WERI-Rb-1 (cell line): Measurements from ENCODE around the gene SLC6A3.

Experiments used
- DNase-seq: peaks from one replicate; pipeline ENCODE4 v3.0.0-alpha.2; 2020
- H3K27ac ChIP-seq: fragments of 250-450 bp; sonication (Bioruptor Pico); 2 replicates; pipeline ENCODE4 v1.5.1; 2020; ENCODE audit warnings: mild to moderate bottlenecking, moderate library complexity
- H3K27me3 ChIP-seq: fragments of 250-450 bp; sonication (Bioruptor Pico); 2 replicates; pipeline ENCODE4 v1.5.1; 2021; ENCODE audit warnings: mild to moderate bottlenecking, low read depth, moderate library complexity; ENCODE audit not compliant: insufficient read depth, severe bottlenecking
- H3K36me3 ChIP-seq: fragments of 250-450 bp; sonication (Bioruptor Pico); 2 replicates; pipeline ENCODE4 v1.5.1; 2020; ENCODE audit warnings: mild to moderate bottlenecking, moderate library complexity
- H3K4me3 ChIP-seq: 2 replicates; pipeline ENCODE4 v1.5.1; 2011; ENCODE audit warnings: low read depth, mild to moderate bottlenecking, control low read depth, low read length
- H3K9me3 ChIP-seq: fragments of 250-450 bp; sonication (Bioruptor Pico); 2 replicates; pipeline ENCODE4 v1.5.1; 2021; ENCODE audit warnings: mild to moderate bottlenecking, moderate library complexity; ENCODE audit not compliant: severe bottlenecking
- TF ChIP-seq, protein P1 (sequence below): IDR thresholded peaks from 2 replicates; pipeline ENCODE4 v1.5.1; 2011; ENCODE audit warnings: low read depth, mild to moderate bottlenecking, control low read depth, inconsistent platforms, low read length

Gene SLC6A3

GRCh38 chr5:1484730-1485578 is 39.7 kb upstream of the SLC6A3 start:
- no peak overlapping the region for H3K4me3 ChIP-seq
- TF ChIP-seq, protein P1, sequence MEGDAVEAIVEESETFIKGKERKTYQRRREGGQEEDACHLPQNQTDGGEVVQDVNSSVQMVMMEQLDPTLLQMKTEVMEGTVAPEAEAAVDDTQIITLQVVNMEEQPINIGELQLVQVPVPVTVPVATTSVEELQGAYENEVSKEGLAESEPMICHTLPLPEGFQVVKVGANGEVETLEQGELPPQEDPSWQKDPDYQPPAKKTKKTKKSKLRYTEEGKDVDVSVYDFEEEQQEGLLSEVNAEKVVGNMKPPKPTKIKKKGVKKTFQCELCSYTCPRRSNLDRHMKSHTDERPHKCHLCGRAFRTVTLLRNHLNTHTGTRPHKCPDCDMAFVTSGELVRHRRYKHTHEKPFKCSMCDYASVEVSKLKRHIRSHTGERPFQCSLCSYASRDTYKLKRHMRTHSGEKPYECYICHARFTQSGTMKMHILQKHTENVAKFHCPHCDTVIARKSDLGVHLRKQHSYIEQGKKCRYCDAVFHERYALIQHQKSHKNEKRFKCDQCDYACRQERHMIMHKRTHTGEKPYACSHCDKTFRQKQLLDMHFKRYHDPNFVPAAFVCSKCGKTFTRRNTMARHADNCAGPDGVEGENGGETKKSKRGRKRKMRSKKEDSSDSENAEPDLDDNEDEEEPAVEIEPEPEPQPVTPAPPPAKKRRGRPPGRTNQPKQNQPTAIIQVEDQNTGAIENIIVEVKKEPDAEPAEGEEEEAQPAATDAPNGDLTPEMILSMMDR = no peak
- peaks cover 59% of the 10 kb centered on the region for H3K36me3 ChIP-seq
- DNase-seq = no peak
- no peaks in the 10 kb centered on the region for H3K27me3 ChIP-seq
- no peaks in the 10 kb centered on the region for H3K9me3 ChIP-seq
- H3K27ac ChIP-seq = no peak overlapping the region

DNA sequence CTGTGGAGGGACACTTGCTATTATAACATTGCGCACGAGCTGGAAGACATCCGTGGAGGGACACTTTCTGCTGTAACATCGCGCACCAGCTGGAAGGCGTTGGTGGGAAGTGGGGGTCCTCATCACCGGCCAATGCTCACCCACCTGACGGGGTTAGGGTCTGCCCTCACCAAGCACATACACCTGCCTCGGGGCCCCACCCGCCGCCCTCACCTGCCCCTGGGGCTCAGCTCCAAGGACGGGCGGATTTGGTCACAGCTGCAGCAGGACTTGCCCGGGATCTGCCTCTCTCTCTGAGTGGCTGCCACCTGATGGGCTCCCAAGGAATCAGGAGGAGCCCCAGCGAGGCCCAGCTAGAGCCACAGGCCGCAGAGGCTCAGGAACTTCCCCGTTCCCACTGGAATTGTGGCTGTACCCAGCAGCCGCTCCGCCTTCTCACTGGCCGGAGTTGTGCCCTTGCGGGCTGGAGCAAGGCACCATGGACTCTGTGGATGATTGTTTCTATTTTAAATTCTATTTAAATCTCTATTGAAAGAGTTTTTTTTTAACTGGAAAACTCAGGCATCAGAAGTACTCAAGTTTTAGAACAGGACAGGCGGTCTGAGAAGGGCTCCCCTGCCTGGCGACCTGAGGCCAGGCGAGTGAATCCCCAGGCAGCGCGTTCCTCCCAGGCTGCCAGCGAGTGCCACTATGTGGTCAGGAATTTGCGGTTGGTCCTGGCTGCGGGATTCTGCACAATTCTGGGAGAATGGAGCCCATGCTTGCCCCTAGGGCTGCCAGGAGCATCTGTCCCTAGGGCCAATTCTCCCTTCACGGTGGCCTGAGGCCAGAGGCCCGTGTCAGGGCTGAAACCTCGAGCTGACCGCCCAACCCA is 38.9 kb upstream of the SLC6A3 start:
- no peak for DNase-seq
- Histone ChIP-seq H3K36me3 (peaks cover 57% of the 10 kb centered on the region), H3K27me3 (no peaks in the 10 kb centered on the region), H3K4me3 (no peak overlapping the region), H3K27ac (0 out of 2 replicates have a peak overlapping the region, but pooled peaks have one; percentile 15), H3K9me3 (no peaks in the 10 kb centered on the region)
- TF ChIP-seq, protein P1 = no peak

DNA sequence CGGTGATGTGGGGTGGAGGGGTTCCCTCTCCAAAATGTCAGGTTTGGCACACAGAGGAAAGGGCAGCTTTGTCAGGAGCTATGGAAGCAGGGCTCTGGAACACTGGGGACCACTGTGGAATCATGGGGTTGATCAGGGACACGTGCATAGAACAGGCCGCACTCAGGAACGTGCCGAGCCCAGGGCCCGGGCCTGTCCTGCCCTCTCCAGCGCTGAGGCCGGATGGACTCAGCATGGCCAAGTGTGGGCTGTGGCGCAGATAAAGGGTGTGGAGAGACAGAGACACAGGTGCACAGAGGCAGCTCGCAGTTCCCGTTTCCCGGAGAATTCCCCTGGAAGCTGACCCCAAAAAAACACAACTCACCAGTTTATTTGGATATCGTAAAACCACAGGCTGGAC is 37.8 kb upstream of the SLC6A3 start:
- DNase-seq = no peak
- Histone ChIP-seq H3K4me3 (no peak overlapping the region), H3K27ac (no peak overlapping the region), H3K27me3 (no peaks in the 10 kb centered on the region), H3K36me3 (peaks cover 54% of the 10 kb centered on the region), H3K9me3 (no peaks in the 10 kb centered on the region)
- TF ChIP-seq, protein P1 = no peak

GRCh38 chr5:1481959-1482331 is 36.7 kb upstream of the SLC6A3 start:
- peaks cover 50% of the 10 kb centered on the region for H3K36me3 ChIP-seq
- no peak overlapping the region for H3K27ac ChIP-seq
- TF ChIP-seq, protein P1 = no peak
- DNase-seq = no peak
- no peaks in the 10 kb centered on the region for H3K9me3 ChIP-seq
- no peaks in the 10 kb centered on the region for H3K27me3 ChIP-seq
- H3K4me3 ChIP-seq = no peak overlapping the region

GRCh38 chr5:1481266-1481958 is 36.2 kb upstream of the SLC6A3 start:
- Histone ChIP-seq H3K9me3 (no peaks in the 10 kb centered on the region), H3K36me3 (peaks cover 50% of the 10 kb centered on the region), H3K27ac (no peak overlapping the region), H3K27me3 (no peaks in the 10 kb centered on the region), H3K4me3 (no peak overlapping the region)
- TF ChIP-seq, protein P1 = no peak
- no peak for DNase-seq
